BE2C (cell line): ENCODE results near the gene COP1.

ENCODE experiments used
- DNase-seq: peaks from one replicate; pipeline ENCODE4 v3.0.0-alpha.2; 2020
- H3K27me3 ChIP-seq: fragments of 250-450 bp; sonication (Bioruptor Pico); 2 replicates; pipeline ENCODE4 v1.5.1; 2020; ENCODE audit warnings: mild to moderate bottlenecking
- H3K36me3 ChIP-seq: fragments of 250-450 bp; sonication (Bioruptor Pico); 2 replicates; pipeline ENCODE4 v1.5.1; 2020; ENCODE audit warnings: mild to moderate bottlenecking
- H3K4me1 ChIP-seq: fragments of 250-450 bp; sonication (Bioruptor Pico); 2 replicates; pipeline ENCODE4 v1.5.1; 2020
- H3K4me3 ChIP-seq: 2 replicates; pipeline ENCODE4 v1.5.1; 2011; ENCODE audit warnings: low read depth, low read length
- H3K9me3 ChIP-seq: fragments of 250-450 bp; sonication (Bioruptor Pico); 2 replicates; pipeline ENCODE4 v1.5.1; 2020
- CTCF ChIP-seq: IDR thresholded peaks from 2 replicates; pipeline ENCODE4 v1.5.1; 2012; ENCODE audit warnings: mild to moderate bottlenecking, low read depth, low read length

COP1 gene

GRCh38 chr1:176227579-176227978, 20.5 kb upstream of the COP1 start:
- no peak for TF ChIP-seq CTCF
- Histone ChIP-seq H3K36me3 (no peaks in the 10 kb centered on the region), H3K4me3 (no peak overlapping the region), H3K4me1 (no peaks in the 10 kb centered on the region), H3K27me3 (no peaks in the 10 kb centered on the region), H3K9me3 (no peaks in the 10 kb centered on the region)
- DNase-seq = no peak

GRCh38 chr1:176225911-176226310, 18.8 kb upstream of the COP1 start:
- Histone ChIP-seq H3K4me1 (no peaks in the 10 kb centered on the region), H3K36me3 (no peaks in the 10 kb centered on the region), H3K4me3 (no peak overlapping the region), H3K27me3 (no peaks in the 10 kb centered on the region), H3K9me3 (no peaks in the 10 kb centered on the region)
- DNase-seq = no peak
- no peak for TF ChIP-seq CTCF

DNA sequence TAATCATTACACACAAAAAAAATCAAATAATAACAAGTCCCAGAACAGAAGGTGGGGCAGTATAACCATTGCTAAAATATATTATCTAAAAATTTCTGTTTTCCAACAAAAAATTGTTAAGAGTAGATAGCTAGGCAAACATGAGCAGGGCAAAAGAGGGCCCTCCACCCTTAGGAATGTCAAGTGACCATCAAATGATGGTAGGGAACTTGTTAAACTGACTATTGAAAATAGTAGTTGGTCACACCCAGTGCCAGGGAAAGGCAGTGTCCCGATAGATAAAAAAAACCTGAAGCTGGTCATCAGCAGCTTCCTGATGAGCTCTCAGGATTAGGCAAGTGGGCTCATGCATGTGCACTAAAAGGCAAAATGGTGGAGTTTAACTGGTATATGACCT, 18.4 kb upstream of the COP1 start:
- TF ChIP-seq CTCF = no peak
- no peaks in the 10 kb centered on the region for H3K4me1 ChIP-seq
- H3K36me3 ChIP-seq = no peaks in the 10 kb centered on the region
- DNase-seq = no peak
- H3K4me3 ChIP-seq = no peak overlapping the region
- no peaks in the 10 kb centered on the region for H3K9me3 ChIP-seq
- H3K27me3 ChIP-seq = no peaks in the 10 kb centered on the region

- no peak for DNase-seq
- Histone ChIP-seq H3K9me3 (no peaks in the 10 kb centered on the region), H3K36me3 (no peaks in the 10 kb centered on the region), H3K4me1 (no peaks in the 10 kb centered on the region), H3K27me3 (0 out of 2 replicates have a peak, but pooled peaks cover 5% of the 10 kb centered on the region), H3K4me3 (no peak overlapping the region)
- TF ChIP-seq CTCF = no peak
Observed at GRCh38 chr1:176222196-176222595, 15.1 kb upstream of the COP1 start.

DNA sequence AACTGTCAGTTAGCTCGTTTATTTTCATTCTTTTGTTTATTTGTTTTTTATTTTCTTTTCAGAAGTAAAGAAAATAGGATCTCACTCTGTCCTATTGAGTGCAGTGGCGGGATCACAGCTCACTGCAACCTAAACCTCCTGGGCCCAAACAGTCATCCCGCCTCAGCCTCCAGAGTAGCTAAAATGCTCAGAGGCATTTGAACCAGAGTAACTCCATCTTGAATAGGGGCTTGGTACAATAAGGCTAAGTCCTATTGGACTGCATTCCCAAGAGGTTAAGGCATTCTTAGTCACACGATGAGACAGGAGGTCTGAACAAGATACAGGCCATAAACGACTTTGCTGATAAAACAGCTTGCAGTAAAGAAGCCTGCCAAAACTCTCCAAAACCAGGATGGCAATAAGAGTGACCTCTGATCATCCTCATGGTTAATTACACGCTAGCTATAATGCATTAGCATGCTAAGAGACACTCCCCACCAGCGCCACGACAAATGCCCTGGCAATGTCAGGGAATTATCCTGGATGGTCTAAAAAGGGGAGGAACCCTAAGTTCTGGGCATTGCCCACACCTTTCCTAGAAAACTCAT, 13.1 kb upstream of the COP1 start:
- Histone ChIP-seq H3K4me1 (no peaks in the 10 kb centered on the region), H3K36me3 (no peaks in the 10 kb centered on the region), H3K27me3 (0 out of 2 replicates have a peak, but pooled peaks cover 5% of the 10 kb centered on the region), H3K4me3 (no peak overlapping the region), H3K9me3 (no peaks in the 10 kb centered on the region)
- no peak for TF ChIP-seq CTCF
- no peak for DNase-seq

GRCh38 chr1:176217461-176218099, 10.5 kb upstream of the COP1 start:
- no peaks in the 10 kb centered on the region for H3K36me3 ChIP-seq
- no peaks in the 10 kb centered on the region for H3K4me1 ChIP-seq
- H3K4me3 ChIP-seq = no peak overlapping the region
- H3K9me3 ChIP-seq = no peaks in the 10 kb centered on the region
- H3K27me3 ChIP-seq = peaks cover 13% of the 10 kb centered on the region; the same call in 1 of the 2 replicates
- DNase-seq = no peak
- TF ChIP-seq CTCF = no peak
